Measurements from ENCODE around the gene CDK17. TPM values are rescaled to one million over a fixed set of nuclear protein-coding genes. Genes with fewer than 3 reads are reported as not detected.

Gene CDK17
- polyA plus RNA-seq, 1 of the 3 experiments (the other 2 are of a cell fraction): 11.7 TPM

- Histone ChIP-seq H3K4me3 (ENCODE audit: low read depth in 2 of 2, low read length in 1 of 2) (no peak overlapping the region), H3K9me2 (no peaks in the 10 kb centered on the region), H2AFZ (ENCODE audit: low read depth) (no peak overlapping the region), H3K9me3 (no peaks in the 10 kb centered on the region), H3K36me3 (replicated peaks in 1 of 2; ENCODE audit: control insufficient read depth in 1 of 2, insufficient read depth in 2 of 2, low read length in 1 of 2) (no peaks in the 10 kb centered on the region), H3F3A (replicated peaks; ENCODE audit: insufficient read depth) (peaks cover 11% of the 10 kb centered on the region), H4K20me1 (ENCODE audit: insufficient read depth) (peaks cover 82% of the 10 kb centered on the region), H3K79me2 (ENCODE audit: insufficient read depth) (peaks cover 99% of the 10 kb centered on the region), H3K27ac (ENCODE audit: low read depth in 2 of 2, low read length in 1 of 2) (peak overlapping the region in 1 of 2 experiments; percentile 32; a peak in 2 of 4 replicates), H3K27me3 (ENCODE audit: insufficient read depth) (no peaks in the 10 kb centered on the region), H3K4me2 (no peak overlapping the region; the same call in 1 of the 2 replicates), H3K4me1 (ENCODE audit: control insufficient read depth in 1 of 2, insufficient read depth in 2 of 2, low read depth in 1 of 2, low read length in 1 of 2) (peaks cover 7 to 19% of the 10 kb centered on the region in 2 experiments; a peak in 3 of 4 replicates), H3K9ac (no peak overlapping the region)
- TF ChIP-seq RAD21 (IDR thresholded peaks at IDR 0.05; ENCODE audit: low read length) (no peak), TAF1 (IDR thresholded peaks at IDR 0.05; ENCODE audit: borderline replicate concordance, low read depth, low read length) (no peak), RXRA (IDR thresholded peaks at IDR 0.05; ENCODE audit: borderline replicate concordance, low read depth) (no peak), PBX3 (IDR thresholded peaks at IDR 0.05) (no peak), EZH2phosphoT487 (IDR thresholded peaks at IDR 0.05; ENCODE audit: borderline replicate concordance, low read depth) (no peak), ZBTB33 (IDR thresholded peaks at IDR 0.05; ENCODE audit: borderline replicate concordance, low read depth) (no peak), EP300 (IDR thresholded peaks at IDR 0.05; ENCODE audit: borderline replicate concordance in 1 of 2, low read depth in 1 of 2, low read length in 1 of 2) (no peak)
- TF ChIP-seq, protein P1, sequence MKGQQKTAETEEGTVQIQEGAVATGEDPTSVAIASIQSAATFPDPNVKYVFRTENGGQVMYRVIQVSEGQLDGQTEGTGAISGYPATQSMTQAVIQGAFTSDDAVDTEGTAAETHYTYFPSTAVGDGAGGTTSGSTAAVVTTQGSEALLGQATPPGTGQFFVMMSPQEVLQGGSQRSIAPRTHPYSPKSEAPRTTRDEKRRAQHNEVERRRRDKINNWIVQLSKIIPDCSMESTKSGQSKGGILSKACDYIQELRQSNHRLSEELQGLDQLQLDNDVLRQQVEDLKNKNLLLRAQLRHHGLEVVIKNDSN (IDR thresholded peaks at IDR 0.05; ENCODE audit: borderline replicate concordance, low read depth): no peak
- TF ChIP-seq, protein P2, sequence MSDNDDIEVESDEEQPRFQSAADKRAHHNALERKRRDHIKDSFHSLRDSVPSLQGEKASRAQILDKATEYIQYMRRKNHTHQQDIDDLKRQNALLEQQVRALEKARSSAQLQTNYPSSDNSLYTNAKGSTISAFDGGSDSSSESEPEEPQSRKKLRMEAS (IDR thresholded peaks at IDR 0.05; ENCODE audit: low read depth): no peak
- ChIA-PET POLR2A (no interaction called here), CTCF (interaction anchor here (1.6 kb wide), 1 partner anchor 28 kb away, joined by 3 read pairs; the partner anchor contains the start of gene CDK17)
- 96% methylated on average over 2 of the region's 2 CpGs for WGBS (ENCODE audit: low lambda C conversion rate)
- DNase-seq: no peak
Measured at GRCh38 chr12:96371790-96372699, 28.2 kb downstream of the CDK17 start.
